ENCODE measurements around the gene ZNF526.
A peak's percentile ranks its signal among the peaks of the same experiment; 100 is the strongest.

Gene ZNF526

DNA sequence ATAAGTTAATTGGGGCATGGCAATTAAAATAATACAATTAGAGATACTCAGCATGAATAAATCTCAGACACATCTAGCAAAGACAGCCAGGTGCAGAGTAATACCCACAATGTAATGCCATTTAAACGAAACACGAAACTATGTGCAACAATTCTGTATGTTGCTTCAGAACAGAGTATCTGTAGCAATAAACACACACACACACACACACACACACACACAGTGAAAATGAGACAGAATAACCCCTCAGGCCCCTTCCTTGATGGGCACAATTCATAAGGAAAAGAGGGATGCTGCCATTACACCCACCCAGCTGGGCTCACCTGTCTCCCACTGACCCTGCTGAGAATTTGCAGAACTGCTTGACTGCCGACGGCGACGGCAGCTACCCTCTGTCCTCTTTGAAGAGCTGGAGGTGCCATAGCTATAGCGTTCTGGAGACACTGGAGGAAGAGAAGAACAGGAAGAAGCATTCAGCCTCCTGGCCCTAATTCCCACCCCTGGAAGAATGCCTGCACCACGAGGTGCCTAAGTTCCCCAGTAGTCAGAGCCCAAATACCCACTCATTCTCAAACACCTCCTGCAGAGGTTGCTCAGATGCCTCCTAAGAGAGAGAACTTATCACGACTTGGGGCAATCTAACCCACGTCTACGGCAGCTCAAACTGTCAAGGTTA lies 5.2 kb upstream of the ZNF526 start:
- H3K9ac ChIP-seq (ENCODE audit: insufficient read length, low read depth): no peak overlapping the region
- H3K36me3 ChIP-seq (ENCODE audit: insufficient read depth, insufficient read length, low read length): peaks cover 38% of the 10 kb centered on the region

DNA sequence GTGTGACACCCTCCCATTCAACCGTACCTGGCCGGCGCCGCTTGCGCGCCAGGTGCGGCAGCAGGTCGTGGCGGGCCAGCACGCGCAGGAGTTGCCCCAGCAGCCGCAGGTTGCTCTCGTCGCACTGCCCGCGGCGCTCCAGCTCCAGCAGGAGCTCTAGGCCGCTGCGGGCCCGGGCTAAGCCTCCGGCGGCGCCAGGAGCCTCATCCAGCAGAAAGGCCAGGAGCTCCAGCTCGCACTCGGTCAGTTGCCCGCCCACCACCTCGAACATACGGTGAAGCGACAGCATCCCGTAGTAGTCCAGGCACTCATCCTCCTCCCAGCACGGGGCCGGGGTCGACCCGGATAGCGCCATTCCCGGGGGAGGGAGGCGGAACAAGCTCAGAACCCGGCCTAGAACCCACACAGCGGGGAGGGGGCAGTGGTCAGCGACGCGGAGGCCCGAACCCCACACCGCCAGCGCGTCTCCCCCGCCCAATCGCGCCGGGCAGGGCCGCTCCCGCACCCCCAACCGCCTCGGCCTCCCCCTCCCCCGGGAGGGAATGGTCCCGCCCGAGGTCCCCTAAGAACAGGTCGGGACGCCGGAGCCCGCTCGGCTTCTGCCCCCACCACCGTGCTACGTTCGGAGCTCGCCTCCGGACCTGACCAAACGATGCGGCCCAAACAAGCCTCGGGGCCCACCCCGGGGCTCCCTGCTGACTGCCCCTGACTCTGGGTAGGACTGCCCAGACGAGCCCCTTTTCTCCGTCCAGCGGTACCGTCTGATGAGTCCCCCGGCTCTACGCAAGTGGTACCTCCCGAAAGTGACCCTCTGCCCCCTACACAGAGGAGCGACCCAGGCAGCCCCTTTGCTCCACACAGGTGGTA lies 3.2 kb upstream of the ZNF526 start:
- DNase-seq (ENCODE audit: low read depth, low spot score): peak; percentile 20
- peaks cover 33% of the 10 kb centered on the region for H3K36me3 ChIP-seq (ENCODE audit: insufficient read depth, insufficient read length, low read length)
- TF ChIP-seq YY1 (IDR thresholded peaks at IDR 0.05; ENCODE audit: insufficient read depth, insufficient read length): no peak
- no peak for TF ChIP-seq SUZ12 (IDR thresholded peaks at IDR 0.05; ENCODE audit: extremely low read depth, insufficient read depth, insufficient read length)
- TF ChIP-seq ZNF274 (IDR thresholded peaks at IDR 0.05; ENCODE audit: low read depth, low read length): no peak
- H3K4me3 ChIP-seq (ENCODE audit: insufficient read length, low read depth): peak overlapping the region; percentile 84
- no peaks in the 10 kb centered on the region for H3K27me3 ChIP-seq (ENCODE audit: insufficient read depth, insufficient read length)
- peak overlapping the region; percentile 86 for H3K9ac ChIP-seq (ENCODE audit: insufficient read length, low read depth)
- H3K9me3 ChIP-seq (ENCODE audit: insufficient read depth, low read length): no peaks in the 10 kb centered on the region
- peaks cover 11% of the 10 kb centered on the region for H3K4me1 ChIP-seq (ENCODE audit: insufficient read depth, insufficient read length)

More for the DNA sequence above, 5.2 kb upstream of the ZNF526 start:
- Histone ChIP-seq H3K4me1 (ENCODE audit: insufficient read depth, insufficient read length) (peaks cover 11% of the 10 kb centered on the region), H3K9me3 (ENCODE audit: insufficient read depth, low read length) (no peaks in the 10 kb centered on the region), H3K27me3 (ENCODE audit: insufficient read depth, insufficient read length) (no peaks in the 10 kb centered on the region), H3K4me3 (ENCODE audit: insufficient read length, low read depth) (no peak overlapping the region)
- no peak for DNase-seq (ENCODE audit: low read depth, low spot score)
- TF ChIP-seq SUZ12 (IDR thresholded peaks at IDR 0.05; ENCODE audit: extremely low read depth, insufficient read depth, insufficient read length) (no peak), YY1 (IDR thresholded peaks at IDR 0.05; ENCODE audit: insufficient read depth, insufficient read length) (no peak), ZNF274 (IDR thresholded peaks at IDR 0.05; ENCODE audit: low read depth, low read length) (no peak)

DNA sequence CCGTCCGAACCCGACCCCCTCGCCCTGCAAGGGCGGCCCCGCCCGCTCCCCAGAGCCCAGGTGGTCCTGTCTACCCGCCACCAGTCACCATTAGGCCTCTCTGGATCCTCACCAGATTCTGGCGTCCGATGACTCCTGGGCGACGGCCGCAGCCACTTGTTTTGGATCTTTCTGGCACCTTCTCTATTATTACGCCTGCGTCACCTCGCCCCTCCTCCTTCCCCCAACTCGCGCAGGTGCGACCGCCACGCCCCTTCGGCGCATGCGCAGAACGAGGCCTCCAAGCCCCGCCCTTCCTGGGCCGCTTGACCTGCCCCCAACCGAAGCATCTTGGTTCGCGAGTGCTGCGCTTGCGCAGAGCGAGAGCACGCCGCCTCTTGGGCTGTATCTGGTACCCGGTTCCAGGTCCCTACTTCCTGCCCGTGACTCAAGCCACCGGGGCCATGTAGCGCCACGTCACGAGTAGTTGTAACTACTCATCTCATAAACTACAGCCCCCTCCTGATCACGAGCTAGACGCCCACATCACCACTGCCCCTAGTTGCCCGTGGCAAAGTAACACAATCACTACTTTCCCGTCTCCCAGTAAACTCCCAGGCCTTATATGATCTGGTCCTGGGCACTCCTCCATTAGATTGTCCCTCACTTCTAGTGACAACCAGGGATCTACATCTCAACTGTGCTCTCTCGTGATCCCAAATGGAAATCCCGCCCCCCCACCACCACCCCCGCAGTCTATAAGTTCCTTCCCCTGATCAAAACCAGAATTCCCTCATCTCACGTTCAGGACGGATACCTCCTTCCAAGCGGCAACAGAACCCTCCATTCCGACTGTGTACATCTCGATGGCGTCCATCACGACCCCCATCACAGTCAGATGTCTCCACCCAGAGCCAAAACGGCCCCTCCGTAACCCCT lies 2.3 kb upstream of the ZNF526 start, which contains the start of gene DEDD2:
TSS of gene DEDD2 (minus strand) at position 158 of the 918 bp plus-strand sequence. CDS start 670 bp downstream, outside the sequence.
- TF ChIP-seq YY1 (IDR thresholded peaks at IDR 0.05; ENCODE audit: insufficient read depth, insufficient read length) (no peak), SUZ12 (IDR thresholded peaks at IDR 0.05; ENCODE audit: extremely low read depth, insufficient read depth, insufficient read length) (no peak), ZNF274 (IDR thresholded peaks at IDR 0.05; ENCODE audit: low read depth, low read length) (no peak)

DNA sequence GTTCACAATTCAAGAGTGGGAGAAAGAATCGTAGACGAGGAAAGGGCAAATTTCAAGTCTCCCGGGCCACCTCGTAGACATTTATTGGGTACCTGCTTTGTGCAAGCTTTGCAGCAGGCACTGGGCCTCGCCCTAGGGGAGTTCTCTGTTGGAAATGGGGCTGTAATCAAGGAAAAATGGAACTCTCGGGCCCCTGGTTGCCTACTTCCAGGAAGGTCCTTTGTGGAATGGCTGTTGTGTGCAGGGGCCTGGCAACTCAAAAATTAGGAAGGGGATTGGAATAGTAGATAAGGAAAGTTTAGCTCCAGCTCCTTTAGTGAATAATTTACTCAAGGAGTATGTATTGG lies 612 bp downstream of the ZNF526 start:
- peak overlapping the region; percentile 95 for H3K9ac ChIP-seq (ENCODE audit: insufficient read length, low read depth)
- H3K36me3 ChIP-seq (ENCODE audit: insufficient read depth, insufficient read length, low read length): peaks cover 31% of the 10 kb centered on the region
- no peaks in the 10 kb centered on the region for H3K9me3 ChIP-seq (ENCODE audit: insufficient read depth, low read length)
- H3K4me1 ChIP-seq (ENCODE audit: insufficient read depth, insufficient read length): peaks cover 9% of the 10 kb centered on the region
- H3K4me3 ChIP-seq (ENCODE audit: insufficient read length, low read depth): peak overlapping the region; percentile 89
- no peaks in the 10 kb centered on the region for H3K27me3 ChIP-seq (ENCODE audit: insufficient read depth, insufficient read length)
- TF ChIP-seq ZNF274 (IDR thresholded peaks at IDR 0.05; ENCODE audit: low read depth, low read length) (no peak), YY1 (IDR thresholded peaks at IDR 0.05; ENCODE audit: insufficient read depth, insufficient read length) (no peak), SUZ12 (IDR thresholded peaks at IDR 0.05; ENCODE audit: extremely low read depth, insufficient read depth, insufficient read length) (no peak)
- no peak for DNase-seq (ENCODE audit: low read depth, low spot score)

More for the DNA sequence above, 2.3 kb upstream of the ZNF526 start, which contains the start of gene DEDD2:
- peak; percentile 88 for DNase-seq (ENCODE audit: low read depth, low spot score)
- Histone ChIP-seq H3K4me3 (ENCODE audit: insufficient read length, low read depth) (peak within 1 kb of the TSS; percentile 84), H3K27me3 (ENCODE audit: insufficient read depth, insufficient read length) (no peaks in the 10 kb centered on the region), H3K4me1 (ENCODE audit: insufficient read depth, insufficient read length) (peaks cover 11% of the 10 kb centered on the region), H3K9me3 (ENCODE audit: insufficient read depth, low read length) (no peaks in the 10 kb centered on the region), H3K36me3 (ENCODE audit: insufficient read depth, insufficient read length, low read length) (peaks cover 38% of the 10 kb centered on the region), H3K9ac (ENCODE audit: insufficient read length, low read depth) (peak within 1 kb of the TSS; percentile 86)

DNA sequence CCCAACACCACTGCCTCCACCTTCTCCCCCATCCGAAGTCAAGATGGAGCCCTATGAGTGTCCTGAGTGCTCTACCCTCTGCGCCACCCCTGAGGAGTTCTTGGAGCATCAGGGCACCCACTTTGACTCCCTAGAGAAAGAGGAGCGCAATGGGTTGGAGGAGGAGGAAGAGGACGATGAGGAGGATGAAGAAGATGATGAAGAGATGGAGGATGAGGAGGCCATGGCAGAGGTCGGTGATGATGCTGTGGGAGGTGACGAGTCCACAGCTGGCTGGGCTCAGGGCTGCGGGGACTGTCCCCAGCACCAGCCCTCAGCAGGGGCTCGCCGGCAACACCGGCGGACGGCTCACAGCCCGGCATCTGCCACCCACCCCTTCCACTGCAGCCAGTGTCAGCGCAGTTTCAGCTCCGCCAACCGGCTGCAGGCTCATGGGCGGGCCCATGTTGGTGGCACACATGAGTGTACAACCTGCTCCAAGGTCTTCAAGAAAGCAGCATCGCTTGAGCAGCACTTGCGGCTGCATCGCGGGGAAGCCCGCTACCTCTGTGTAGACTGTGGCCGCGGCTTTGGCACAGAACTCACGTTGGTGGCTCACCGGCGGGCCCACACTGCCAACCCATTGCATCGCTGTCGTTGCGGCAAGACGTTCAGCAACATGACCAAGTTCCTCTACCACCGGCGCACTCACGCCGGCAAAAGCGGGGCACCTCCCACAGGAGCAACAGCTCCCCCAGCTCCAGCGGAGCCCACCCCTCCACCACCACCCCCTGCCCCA lies 5.0 kb downstream of the ZNF526 start:
- Histone ChIP-seq H3K9ac (ENCODE audit: insufficient read length, low read depth) (no peak overlapping the region), H3K36me3 (ENCODE audit: insufficient read depth, insufficient read length, low read length) (peaks cover 68% of the 10 kb centered on the region), H3K27me3 (ENCODE audit: insufficient read depth, insufficient read length) (no peaks in the 10 kb centered on the region), H3K9me3 (ENCODE audit: insufficient read depth, low read length) (no peaks in the 10 kb centered on the region), H3K4me1 (ENCODE audit: insufficient read depth, insufficient read length) (no peaks in the 10 kb centered on the region), H3K4me3 (ENCODE audit: insufficient read length, low read depth) (no peak overlapping the region)
- TF ChIP-seq SUZ12 (IDR thresholded peaks at IDR 0.05; ENCODE audit: extremely low read depth, insufficient read depth, insufficient read length) (no peak), YY1 (IDR thresholded peaks at IDR 0.05; ENCODE audit: insufficient read depth, insufficient read length) (no peak), ZNF274 (IDR thresholded peaks at IDR 0.05; ENCODE audit: low read depth, low read length) (no peak)
- no peak for DNase-seq (ENCODE audit: low read depth, low spot score)

DNA sequence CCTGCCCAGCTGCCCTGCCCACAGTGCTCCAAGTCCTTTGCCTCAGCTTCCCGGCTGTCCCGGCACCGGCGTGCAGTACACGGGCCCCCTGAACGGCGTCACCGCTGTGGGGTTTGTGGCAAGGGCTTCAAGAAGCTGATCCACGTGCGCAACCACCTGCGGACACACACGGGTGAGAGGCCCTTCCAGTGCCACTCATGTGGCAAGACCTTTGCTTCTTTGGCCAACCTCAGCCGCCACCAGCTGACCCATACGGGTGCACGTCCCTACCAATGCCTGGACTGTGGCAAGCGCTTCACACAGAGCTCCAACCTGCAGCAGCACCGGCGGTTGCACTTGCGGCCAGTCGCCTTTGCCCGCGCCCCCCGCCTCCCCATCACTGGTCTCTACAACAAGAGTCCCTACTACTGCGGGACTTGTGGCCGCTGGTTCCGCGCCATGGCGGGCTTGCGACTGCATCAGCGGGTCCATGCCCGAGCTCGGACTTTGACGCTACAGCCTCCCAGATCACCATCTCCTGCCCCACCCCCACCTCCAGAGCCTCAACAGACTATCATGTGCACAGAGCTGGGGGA lies 5.7 kb downstream of the ZNF526 start:
- H3K4me1 ChIP-seq (ENCODE audit: insufficient read depth, insufficient read length): no peaks in the 10 kb centered on the region
- TF ChIP-seq YY1 (IDR thresholded peaks at IDR 0.05; ENCODE audit: insufficient read depth, insufficient read length) (no peak), SUZ12 (IDR thresholded peaks at IDR 0.05; ENCODE audit: extremely low read depth, insufficient read depth, insufficient read length) (no peak), ZNF274 (IDR thresholded peaks at IDR 0.05; ENCODE audit: low read depth, low read length) (no peak)
- no peaks in the 10 kb centered on the region for H3K9me3 ChIP-seq (ENCODE audit: insufficient read depth, low read length)
- peaks cover 72% of the 10 kb centered on the region for H3K36me3 ChIP-seq (ENCODE audit: insufficient read depth, insufficient read length, low read length)
- H3K9ac ChIP-seq (ENCODE audit: insufficient read length, low read depth): no peak overlapping the region
- no peak for DNase-seq (ENCODE audit: low read depth, low spot score)
- no peaks in the 10 kb centered on the region for H3K27me3 ChIP-seq (ENCODE audit: insufficient read depth, insufficient read length)
- H3K4me3 ChIP-seq (ENCODE audit: insufficient read length, low read depth): no peak overlapping the region

Measured in NT2/D1 (cell line).